Smooth muscle cell of the pulmonary artery (primary cell): ENCODE data around the gene KLHL3. TPM values are rescaled to one million over a fixed set of nuclear protein-coding genes. Genes with fewer than 3 reads are reported as not detected.

Experiments
- total RNA-seq: library from RNA; depleted of rRNA; stranded (reverse); fragments of >200 nt; gene quantifications from 2 replicates; pipeline ENCODE4 v1.2.3, GENCODE V29; 2014

The KLHL3 gene, protein sequence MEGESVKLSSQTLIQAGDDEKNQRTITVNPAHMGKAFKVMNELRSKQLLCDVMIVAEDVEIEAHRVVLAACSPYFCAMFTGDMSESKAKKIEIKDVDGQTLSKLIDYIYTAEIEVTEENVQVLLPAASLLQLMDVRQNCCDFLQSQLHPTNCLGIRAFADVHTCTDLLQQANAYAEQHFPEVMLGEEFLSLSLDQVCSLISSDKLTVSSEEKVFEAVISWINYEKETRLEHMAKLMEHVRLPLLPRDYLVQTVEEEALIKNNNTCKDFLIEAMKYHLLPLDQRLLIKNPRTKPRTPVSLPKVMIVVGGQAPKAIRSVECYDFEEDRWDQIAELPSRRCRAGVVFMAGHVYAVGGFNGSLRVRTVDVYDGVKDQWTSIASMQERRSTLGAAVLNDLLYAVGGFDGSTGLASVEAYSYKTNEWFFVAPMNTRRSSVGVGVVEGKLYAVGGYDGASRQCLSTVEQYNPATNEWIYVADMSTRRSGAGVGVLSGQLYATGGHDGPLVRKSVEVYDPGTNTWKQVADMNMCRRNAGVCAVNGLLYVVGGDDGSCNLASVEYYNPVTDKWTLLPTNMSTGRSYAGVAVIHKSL
- 3.6 and 4.2 TPM in 2 replicates for total RNA-seq

GRCh38 chr5:137735555-137736284 is at the start of gene KLHL3:
TSS of gene KLHL3 (minus strand) at chr5:137736089. CDS start at chr5:137735646, 443 bp downstream.

GRCh38 chr5:137754188-137754960 is 18.5 kb upstream of the KLHL3 start, which contains the start of gene HNRNPA0:
TSS of gene HNRNPA0 (minus strand) at chr5:137754363. CDS start at chr5:137754066, 297 bp downstream.

Other genes with a start within 250 kb of the KLHL3 start
- gene SPOCK1, start 236.8 kb downstream of the KLHL3 start, total RNA-seq: 305 and 1,070 TPM in 2 replicates
- gene HNRNPA0, start 18.3 kb upstream of the KLHL3 start, total RNA-seq: 11.0 and 11.7 TPM in 2 replicates
- gene MYOT, start 131.8 kb upstream of the KLHL3 start, total RNA-seq: not detected in 2 replicates
- not detected in 2 replicates for gene PKD2L2, start 153.4 kb upstream of the KLHL3 start, total RNA-seq